ENCODE results near the gene VWA5B1.

DNA sequence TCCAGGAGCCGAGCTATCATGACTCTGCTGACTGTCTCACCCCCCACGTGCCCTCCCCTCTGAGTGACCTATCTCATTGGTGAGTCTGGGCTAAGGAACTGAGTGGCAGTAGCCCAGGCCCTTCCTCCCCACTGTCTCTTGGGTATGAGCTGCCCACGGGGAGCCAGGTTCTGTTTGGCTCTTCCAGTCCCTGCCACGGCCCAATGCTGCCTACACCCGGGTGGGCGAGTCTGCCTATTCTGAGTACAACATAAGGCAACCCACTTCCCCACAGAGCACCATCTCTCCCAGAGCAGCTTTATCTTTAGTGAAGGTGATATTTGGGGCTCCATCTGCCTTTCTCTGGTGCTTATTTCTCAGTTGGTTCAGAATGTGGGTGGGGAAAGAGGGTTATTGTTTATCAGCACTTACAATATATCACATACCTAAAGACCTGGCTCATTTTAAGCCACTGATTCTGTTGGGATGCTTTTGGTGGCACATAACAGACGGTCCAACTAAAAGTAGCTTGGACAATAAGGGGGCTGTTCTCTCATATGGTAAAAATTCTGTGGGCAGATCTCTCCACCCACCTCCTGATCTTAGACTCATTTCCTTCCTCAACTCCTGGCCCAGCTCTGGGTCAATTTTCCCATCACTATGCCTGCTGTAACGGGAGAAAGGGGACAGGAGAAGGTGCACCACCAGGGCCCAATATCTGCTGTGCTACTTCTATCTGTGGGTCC, 27.7 kb upstream of the VWA5B1 start:
- TF ChIP-seq GABPA (IDR thresholded peaks at IDR 0.05; ENCODE audit: low read depth) (no peak), REST (IDR thresholded peaks at IDR 0.05; ENCODE audit: insufficient replicate concordance, low read depth) (no peak), POLR2AphosphoS5 (IDR thresholded peaks at IDR 0.05; ENCODE audit: low read depth) (no peak), SPI1 (IDR thresholded peaks at IDR 0.05; ENCODE audit: borderline replicate concordance, low read depth) (no peak)
- TF ChIP-seq, protein P1, sequence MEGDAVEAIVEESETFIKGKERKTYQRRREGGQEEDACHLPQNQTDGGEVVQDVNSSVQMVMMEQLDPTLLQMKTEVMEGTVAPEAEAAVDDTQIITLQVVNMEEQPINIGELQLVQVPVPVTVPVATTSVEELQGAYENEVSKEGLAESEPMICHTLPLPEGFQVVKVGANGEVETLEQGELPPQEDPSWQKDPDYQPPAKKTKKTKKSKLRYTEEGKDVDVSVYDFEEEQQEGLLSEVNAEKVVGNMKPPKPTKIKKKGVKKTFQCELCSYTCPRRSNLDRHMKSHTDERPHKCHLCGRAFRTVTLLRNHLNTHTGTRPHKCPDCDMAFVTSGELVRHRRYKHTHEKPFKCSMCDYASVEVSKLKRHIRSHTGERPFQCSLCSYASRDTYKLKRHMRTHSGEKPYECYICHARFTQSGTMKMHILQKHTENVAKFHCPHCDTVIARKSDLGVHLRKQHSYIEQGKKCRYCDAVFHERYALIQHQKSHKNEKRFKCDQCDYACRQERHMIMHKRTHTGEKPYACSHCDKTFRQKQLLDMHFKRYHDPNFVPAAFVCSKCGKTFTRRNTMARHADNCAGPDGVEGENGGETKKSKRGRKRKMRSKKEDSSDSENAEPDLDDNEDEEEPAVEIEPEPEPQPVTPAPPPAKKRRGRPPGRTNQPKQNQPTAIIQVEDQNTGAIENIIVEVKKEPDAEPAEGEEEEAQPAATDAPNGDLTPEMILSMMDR (IDR thresholded peaks at IDR 0.05; ENCODE audit: insufficient read depth, low read length) = no peak

All from HL-60 (cell line).